CD4-positive, alpha-beta T cell treated with Interleukin-2 at 100 ng/mL for 4 hours (primary cell): ENCODE measurements around the gene POLR1A.

Source experiments
- DNase-seq: peaks from one replicate; pipeline ENCODE4 v3.0.0-alpha.2; 2020; ENCODE audit warnings: low spot score

Gene POLR1A

GRCh38 chr2:86037795-86038192 lies 67.9 kb downstream of the POLR1A start:
- DNase-seq, result peak; percentile 38

GRCh38 chr2:86037141-86037794 lies 68.4 kb downstream of the POLR1A start:
- DNase-seq, result peak; percentile 66

GRCh38 chr2:86036669-86037138 lies 69.0 kb downstream of the POLR1A start:
- DNase-seq, result no peak

- peak; percentile 74 for DNase-seq
These were observed 69.6 kb downstream of the POLR1A start for GRCh38 chr2:86035883-86036668.

- DNase-seq, result no peak
These were observed 70.3 kb downstream of the POLR1A start for GRCh38 chr2:86035376-86035882.

GRCh38 chr2:86033751-86034692 lies 71.7 kb downstream of the POLR1A start:
- no peak for DNase-seq

GRCh38 chr2:86032861-86033595 lies 72.7 kb downstream of the POLR1A start:
- no peak for DNase-seq

- DNase-seq, result no peak
These were observed 74.1 kb downstream of the POLR1A start for GRCh38 chr2:86031606-86032005.

GRCh38 chr2:86031151-86031550 lies 74.5 kb downstream of the POLR1A start:
- no peak for DNase-seq

GRCh38 chr2:86029873-86030272 lies 75.8 kb downstream of the POLR1A start:
- no peak for DNase-seq

- no peak for DNase-seq
These were observed 76.8 kb downstream of the POLR1A start for GRCh38 chr2:86028766-86029381.

GRCh38 chr2:86027922-86028765 lies 77.5 kb downstream of the POLR1A start:
- DNase-seq, result no peak

- DNase-seq, result no peak
These were observed 78.3 kb downstream of the POLR1A start for GRCh38 chr2:86027196-86027921.

GRCh38 chr2:86026744-86027065 lies 79.0 kb downstream of the POLR1A start:
- DNase-seq, result no peak

GRCh38 chr2:86025976-86026743 lies 79.5 kb downstream of the POLR1A start:
- no peak for DNase-seq

- no peak for DNase-seq
These were observed 80.4 kb downstream of the POLR1A start for GRCh38 chr2:86025229-86025820.

- no peak for DNase-seq
These were observed 82.3 kb downstream of the POLR1A start for GRCh38 chr2:86023366-86023712.

GRCh38 chr2:86022661-86023365 lies 82.9 kb downstream of the POLR1A start:
- no peak for DNase-seq
